ENCODE measurements around the gene EEF1G.

Gene EEF1G

GRCh38 chr11:62614275-62614674 is 40.6 kb upstream of the EEF1G start:
- DNase-seq (ENCODE audit: low read depth), result no peak
- H3K4me3 ChIP-seq (ENCODE audit: low read depth, low read length), result no peak overlapping the region
- TF ChIP-seq, protein P1, sequence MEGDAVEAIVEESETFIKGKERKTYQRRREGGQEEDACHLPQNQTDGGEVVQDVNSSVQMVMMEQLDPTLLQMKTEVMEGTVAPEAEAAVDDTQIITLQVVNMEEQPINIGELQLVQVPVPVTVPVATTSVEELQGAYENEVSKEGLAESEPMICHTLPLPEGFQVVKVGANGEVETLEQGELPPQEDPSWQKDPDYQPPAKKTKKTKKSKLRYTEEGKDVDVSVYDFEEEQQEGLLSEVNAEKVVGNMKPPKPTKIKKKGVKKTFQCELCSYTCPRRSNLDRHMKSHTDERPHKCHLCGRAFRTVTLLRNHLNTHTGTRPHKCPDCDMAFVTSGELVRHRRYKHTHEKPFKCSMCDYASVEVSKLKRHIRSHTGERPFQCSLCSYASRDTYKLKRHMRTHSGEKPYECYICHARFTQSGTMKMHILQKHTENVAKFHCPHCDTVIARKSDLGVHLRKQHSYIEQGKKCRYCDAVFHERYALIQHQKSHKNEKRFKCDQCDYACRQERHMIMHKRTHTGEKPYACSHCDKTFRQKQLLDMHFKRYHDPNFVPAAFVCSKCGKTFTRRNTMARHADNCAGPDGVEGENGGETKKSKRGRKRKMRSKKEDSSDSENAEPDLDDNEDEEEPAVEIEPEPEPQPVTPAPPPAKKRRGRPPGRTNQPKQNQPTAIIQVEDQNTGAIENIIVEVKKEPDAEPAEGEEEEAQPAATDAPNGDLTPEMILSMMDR (IDR thresholded peaks at IDR 0.05; ENCODE audit: low read depth, low read length, missing control alignments), result no peak

DNA sequence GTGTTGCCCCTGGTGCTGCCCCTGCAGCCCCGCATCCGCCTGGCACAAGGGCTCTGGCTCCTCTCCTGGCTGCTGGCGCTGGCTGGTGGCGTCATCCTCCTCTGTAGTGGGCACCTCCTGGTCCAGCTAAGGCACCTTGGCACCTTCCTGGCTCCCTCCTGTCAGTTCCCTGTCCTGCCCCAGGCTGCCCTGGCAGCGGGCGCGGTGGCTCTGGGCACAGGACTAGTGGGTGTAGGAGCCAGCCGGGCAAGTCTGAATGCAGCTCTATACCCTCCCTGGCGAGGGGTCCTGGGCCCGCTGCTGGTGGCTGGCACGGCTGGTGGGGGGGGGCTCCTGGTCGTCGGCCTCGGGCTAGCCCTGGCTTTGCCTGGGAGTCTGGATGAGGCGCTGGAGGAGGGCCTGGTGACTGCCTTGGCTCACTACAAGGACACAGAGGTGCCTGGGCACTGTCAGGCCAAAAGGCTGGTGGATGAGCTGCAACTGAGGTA is 39.6 kb upstream of the EEF1G start:
- no peak overlapping the region for H3K4me3 ChIP-seq (ENCODE audit: low read depth, low read length)
- DNase-seq (ENCODE audit: low read depth), result no peak
- TF ChIP-seq, protein P1 (IDR thresholded peaks at IDR 0.05; ENCODE audit: low read depth, low read length, missing control alignments), result no peak

GRCh38 chr11:62612366-62613290 is 38.9 kb upstream of the EEF1G start, which contains the start of the genes EML3 and ROM1:
Gene EML3 (minus strand): TSS chr11:62612775. CDS start chr11:62612457, 318 bp downstream.
Gene ROM1 (plus strand): TSS chr11:62613257. CDS start chr11:62613282, 25 bp downstream.
- TF ChIP-seq, protein P1 (IDR thresholded peaks at IDR 0.05; ENCODE audit: low read depth, low read length, missing control alignments), result peak; percentile 87
- no peak for DNase-seq (ENCODE audit: low read depth)
- peak within 1 kb of the TSS; percentile 78 for H3K4me3 ChIP-seq (ENCODE audit: low read depth, low read length)

GRCh38 chr11:62611705-62612365 is 38.1 kb upstream of the EEF1G start:
- no peak for DNase-seq (ENCODE audit: low read depth)
- TF ChIP-seq, protein P1 (IDR thresholded peaks at IDR 0.05; ENCODE audit: low read depth, low read length, missing control alignments), result no peak

GRCh38 chr11:62610814-62611704 is 37.4 kb upstream of the EEF1G start:
- TF ChIP-seq, protein P1 (IDR thresholded peaks at IDR 0.05; ENCODE audit: low read depth, low read length, missing control alignments), result no peak
- H3K4me3 ChIP-seq (ENCODE audit: low read depth, low read length), result peak overlapping the region; percentile 78
- no peak for DNase-seq (ENCODE audit: low read depth)

More at GRCh38 chr11:62611705-62612365, 38.1 kb upstream of the EEF1G start:
- H3K4me3 ChIP-seq (ENCODE audit: low read depth, low read length), result peak overlapping the region; percentile 78

GRCh38 chr11:62610403-62610802 is 36.7 kb upstream of the EEF1G start:
- no peak overlapping the region for H3K4me3 ChIP-seq (ENCODE audit: low read depth, low read length)
- no peak for DNase-seq (ENCODE audit: low read depth)
- TF ChIP-seq, protein P1 (IDR thresholded peaks at IDR 0.05; ENCODE audit: low read depth, low read length, missing control alignments), result no peak

Measured in GM12864 (cell line).